Lower lobe of right lung (tissue), 2 donors: ENCODE data around the gene PCDH9. TPM values are rescaled to one million over a fixed set of nuclear protein-coding genes. Genes with fewer than 3 reads are reported as not detected.

Experiments used
- ATAC-seq, 2 donors: fragments of 200-7000 bp; cut with Tn5 transposase; one replicate each; pipeline ENCODE4 v1.9.1; 2020 to 2022; ENCODE audit warnings: mild to moderate bottlenecking in 2 of 2, moderate library complexity in 2 of 2
- DNase-seq: peaks from one replicate; pipeline ENCODE4 v3.0.0-alpha.2; 2020
- H3K27ac ChIP-seq: fragments of 200-600 bp; one replicate; pipeline ENCODE4 v1.8.0; 2022
- H3K27me3 ChIP-seq: fragments of 200-600 bp; one replicate; pipeline ENCODE4 v1.8.0; 2022; ENCODE audit warnings: low read depth
- H3K36me3 ChIP-seq: fragments of 200-600 bp; one replicate; pipeline ENCODE4 v1.8.0; 2022; ENCODE audit warnings: mild to moderate bottlenecking
- H3K4me1 ChIP-seq: fragments of 200-600 bp; one replicate; pipeline ENCODE4 v1.8.0; 2022
- H3K4me3 ChIP-seq: fragments of 200-600 bp; one replicate; pipeline ENCODE4 v1.8.0; 2022; ENCODE audit warnings: mild to moderate bottlenecking
- H3K9me3 ChIP-seq: fragments of 200-600 bp; one replicate; pipeline ENCODE4 v1.8.0; 2022
- CTCF ChIP-seq: fragments of 200-600 bp; IDR thresholded peaks from one replicate; pipeline ENCODE4 v1.8.0; 2022; ENCODE audit warnings: antibody characterized with exemption, mild to moderate bottlenecking
- intact Hi-C: fragments of 100-400 bp; cut with DNase I; formaldehyde crosslinking; loops from one replicate; pipeline ENCODE4 v1.11.0; 2022
- total RNA-seq: library from RNA; stranded (reverse); fragmentation: NEBNext Ultra II Directional; extraction: Animal tissue kit (Norgen Biotek cat#: 25700); gene quantifications from one replicate; pipeline ENCODE4 v1.2.1, GENCODE V29; 2021
- donor health status: DM: no; HTN: yes; CAD: no; lungs with severe emphysema.

Gene PCDH9
- total RNA-seq, 1 donor from 2014 or later, result 8.9 TPM

GRCh38 chr13:66427458-66427861 lies 802.7 kb downstream of the PCDH9 start:
- no peak for TF ChIP-seq CTCF
- Histone ChIP-seq H3K27me3 (no peaks in the 10 kb centered on the region), H3K9me3 (no peaks in the 10 kb centered on the region), H3K36me3 (no peaks in the 10 kb centered on the region), H3K27ac (no peak overlapping the region), H3K4me1 (no peaks in the 10 kb centered on the region), H3K4me3 (no peak overlapping the region)
- intact Hi-C loops, result no loop called here
- ATAC-seq (no peak), DNase-seq (no peak)

GRCh38 chr13:66425741-66426140 lies 804.4 kb downstream of the PCDH9 start:
- ATAC-seq, result no peak
- Histone ChIP-seq H3K27me3 (no peaks in the 10 kb centered on the region), H3K36me3 (no peaks in the 10 kb centered on the region), H3K4me1 (no peaks in the 10 kb centered on the region), H3K4me3 (no peak overlapping the region), H3K27ac (no peak overlapping the region), H3K9me3 (no peaks in the 10 kb centered on the region)
- DNase-seq, result no peak
- intact Hi-C loops, result no loop called here
- no peak for TF ChIP-seq CTCF

GRCh38 chr13:66424422-66424821 lies 805.7 kb downstream of the PCDH9 start:
- Histone ChIP-seq H3K9me3 (no peaks in the 10 kb centered on the region), H3K4me1 (no peaks in the 10 kb centered on the region), H3K27ac (no peak overlapping the region), H3K36me3 (no peaks in the 10 kb centered on the region), H3K4me3 (no peak overlapping the region), H3K27me3 (no peaks in the 10 kb centered on the region)
- TF ChIP-seq CTCF, result no peak
- ATAC-seq, result no peak
- DNase-seq, result no peak
- intact Hi-C loops, result no loop called here

GRCh38 chr13:66415444-66415843 lies 814.7 kb downstream of the PCDH9 start:
- TF ChIP-seq CTCF, result no peak
- intact Hi-C loops, result no loop called here
- Histone ChIP-seq H3K36me3 (no peaks in the 10 kb centered on the region), H3K4me3 (no peak overlapping the region), H3K4me1 (no peaks in the 10 kb centered on the region), H3K9me3 (no peaks in the 10 kb centered on the region), H3K27me3 (no peaks in the 10 kb centered on the region), H3K27ac (no peak overlapping the region)
- no peak for DNase-seq
- ATAC-seq, result no peak

GRCh38 chr13:66414066-66414800 lies 815.9 kb downstream of the PCDH9 start:
- DNase-seq, result no peak
- Histone ChIP-seq H3K27ac (no peak overlapping the region), H3K4me1 (no peaks in the 10 kb centered on the region), H3K27me3 (no peaks in the 10 kb centered on the region), H3K4me3 (no peak overlapping the region), H3K9me3 (no peaks in the 10 kb centered on the region), H3K36me3 (no peaks in the 10 kb centered on the region)
- intact Hi-C loops, result no loop called here
- TF ChIP-seq CTCF, result no peak
- no peak for ATAC-seq
